Fibroblast of lung (primary cell): Measurements from ENCODE around the gene RABEP1. TPM values are rescaled to one million over a fixed set of nuclear protein-coding genes. Genes with fewer than 3 reads are reported as not detected.

Experiments
- DNase-seq, 2 donors: peaks; one replicate each; pipeline versions ENCODE4 v3.0.0 to v3.0.0-alpha.2; 2010; ENCODE audit warnings: low read depth in 2 of 2
- H2AFZ ChIP-seq: 2 replicates; pipeline ENCODE4 v1.5.1; 2012; ENCODE audit warnings: low read length, control low read depth, inconsistent platforms
- H3K27ac ChIP-seq: 2 replicates; pipeline ENCODE4 v1.5.1; 2011; ENCODE audit warnings: low read length, control low read depth; ENCODE audit not compliant: insufficient read depth
- H3K27me3 ChIP-seq: 2 replicates; pipeline ENCODE4 v1.5.1; 2011; ENCODE audit warnings: mild to moderate bottlenecking, low read length; ENCODE audit not compliant: control insufficient read depth, insufficient read depth
- H3K36me3 ChIP-seq: 2 replicates; pipeline ENCODE4 v1.5.1; 2011; ENCODE audit warnings: low read length; ENCODE audit not compliant: control insufficient read depth, insufficient read depth
- H3K4me1 ChIP-seq: 2 replicates; pipeline ENCODE4 v1.5.1; 2011; ENCODE audit warnings: low read length; ENCODE audit not compliant: control insufficient read depth, insufficient read depth; ENCODE audit errors: extremely low read depth
- H3K4me2 ChIP-seq: 2 replicates; pipeline ENCODE4 v1.5.1; 2011; ENCODE audit warnings: low read length, control low read depth; ENCODE audit not compliant: insufficient read depth; ENCODE audit errors: extremely low read depth
- H3K4me3 ChIP-seq, 4 experiments: fragments of 200-600 bp in 1 of 4; sonication (generic) in 1 of 4; replicated peaks in 1 of 4; 2 replicates each; pipeline ENCODE4 v1.5.1; 2011 to 2016; ENCODE audit warnings: low read length in 4 of 4, low read depth in 3 of 4, mild to moderate bottlenecking in 3 of 4, control low read depth in 2 of 4, inconsistent platforms in 1 of 4, mixed read lengths in 1 of 4; ENCODE audit not compliant: insufficient read depth in 1 of 4; ENCODE audit errors: control extremely low read depth in 1 of 4
- H3K79me2 ChIP-seq: 2 replicates; pipeline ENCODE4 v1.5.1; 2012; ENCODE audit warnings: mild to moderate bottlenecking, low read length, inconsistent platforms; ENCODE audit not compliant: control insufficient read depth, insufficient read depth
- H3K9ac ChIP-seq: 2 replicates; pipeline ENCODE4 v1.5.1; 2011; ENCODE audit warnings: mild to moderate bottlenecking, low read length, control low read depth; ENCODE audit not compliant: insufficient read depth
- H3K9me3 ChIP-seq: 2 replicates; pipeline ENCODE4 v1.5.1; 2012; ENCODE audit warnings: low read depth, low read length; ENCODE audit not compliant: control insufficient read depth, insufficient read depth
- H4K20me1 ChIP-seq: 2 replicates; pipeline ENCODE4 v1.5.1; 2011; ENCODE audit warnings: low read length; ENCODE audit not compliant: control insufficient read depth, insufficient read depth; ENCODE audit errors: extremely low read depth
- CTCF ChIP-seq, 2 donors: IDR thresholded peaks in 1 of 2; conservative IDR thresholded peaks in 1 of 2; 1 replicate in 1 of 2; 2 replicates in 1 of 2; pipeline ENCODE4 v1.5.1; 2011 to 2012; ENCODE audit warnings: low read length in 2 of 2, control low read depth in 1 of 2, inconsistent platforms in 1 of 2, low read depth in 1 of 2, mild to moderate bottlenecking in 1 of 2
- EZH2 ChIP-seq: IDR thresholded peaks from 2 replicates; pipeline ENCODE4 v1.5.1; 2012; ENCODE audit warnings: low read length, control low read depth, mild to moderate bottlenecking; ENCODE audit errors: missing control alignments
- polyA plus RNA-seq, 2 donors: library from polyadenylated mRNA; depleted of rRNA in 1 of 2; stranded (reverse) in 1 of 2; unstranded in 1 of 2; fragments of >200 nt; gene quantifications; 2 replicates each; pipeline ENCODE4 v1.2.1, GENCODE V29; 2011 to 2012; ENCODE audit warnings: missing spikeins in 1 of 2
- total RNA-seq: library from RNA; depleted of rRNA; stranded (reverse); fragments of >200 nt; gene quantifications from 2 replicates; pipeline ENCODE4 v1.2.1, GENCODE V29; 2014

RABEP1 gene
- total and polyA plus RNA-seq, 2 donors (not counting 1 experiment from before 2014, with no cell fraction given): 46.3 to 64.4 TPM

DNA sequence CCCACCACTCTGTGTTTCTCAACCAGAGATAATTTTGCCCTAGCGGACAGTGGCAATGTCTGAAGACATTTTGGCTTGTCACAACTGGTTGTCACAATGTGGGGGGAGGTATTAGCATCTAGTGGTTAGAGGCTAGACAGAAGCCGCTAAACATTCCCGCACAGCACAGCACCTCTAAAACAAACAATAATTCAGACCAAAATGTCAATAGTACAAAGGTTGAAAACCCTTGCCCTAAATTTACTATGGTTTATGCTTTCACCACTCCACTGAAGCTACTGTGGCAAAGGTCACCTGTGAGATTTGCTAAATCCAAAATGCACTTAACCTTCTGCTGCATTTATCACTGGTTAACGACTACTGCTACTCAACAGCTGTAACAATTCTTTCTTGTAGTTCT is 123.3 kb downstream of the RABEP1 start:
- Histone ChIP-seq H3K79me2 (no peaks in the 10 kb centered on the region), H3K4me3 (no peak overlapping the region), H3K4me1 (no peaks in the 10 kb centered on the region), H3K9me3 (no peaks in the 10 kb centered on the region), H3K9ac (no peak overlapping the region), H3K27me3 (no peaks in the 10 kb centered on the region), H4K20me1 (no peaks in the 10 kb centered on the region), H3K27ac (no peak overlapping the region), H3K36me3 (peaks cover 19% of the 10 kb centered on the region), H2AFZ (no peak overlapping the region), H3K4me2 (no peak overlapping the region)
- no peak for DNase-seq
- TF ChIP-seq CTCF (conservative IDR thresholded peaks at IDR 0.05 in 1 of 2, IDR thresholded peaks at IDR 0.05 in 1 of 2; ENCODE audit: low read depth in 1 of 2, low read length in 2 of 2) (no peak), EZH2 (no peak)

DNA sequence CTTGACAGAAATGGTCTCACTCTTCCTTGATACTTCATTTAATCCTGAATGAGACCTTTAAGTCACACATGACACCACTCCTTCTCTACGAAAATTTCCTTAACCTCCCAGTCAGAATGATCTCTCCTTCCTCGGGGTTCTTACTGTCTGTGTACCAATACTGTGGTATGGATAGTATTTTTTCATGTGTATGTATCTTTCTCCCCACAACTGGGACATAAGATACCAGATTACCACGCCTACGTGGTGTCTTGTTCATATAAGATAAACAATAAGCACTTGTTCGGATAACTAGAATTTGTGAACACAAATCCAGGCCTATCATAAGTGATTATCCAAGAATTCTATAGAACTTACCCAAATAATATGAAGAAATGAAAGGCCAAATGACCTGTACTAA is 126.1 kb downstream of the RABEP1 start:
- Histone ChIP-seq H3K4me1 (no peaks in the 10 kb centered on the region), H2AFZ (no peak overlapping the region), H3K27ac (no peak overlapping the region), H3K4me2 (no peak overlapping the region), H3K9ac (no peak overlapping the region), H4K20me1 (no peaks in the 10 kb centered on the region), H3K9me3 (no peaks in the 10 kb centered on the region), H3K27me3 (no peaks in the 10 kb centered on the region), H3K36me3 (peaks cover 26% of the 10 kb centered on the region), H3K79me2 (peaks cover 8% of the 10 kb centered on the region), H3K4me3 (no peak overlapping the region)
- no peak for DNase-seq
- TF ChIP-seq CTCF (conservative IDR thresholded peaks at IDR 0.05 in 1 of 2, IDR thresholded peaks at IDR 0.05 in 1 of 2; ENCODE audit: low read depth in 1 of 2, low read length in 2 of 2) (no peak), EZH2 (no peak)

- no peak overlapping the region for H3K4me2 ChIP-seq
- H3K4me3 ChIP-seq: no peak overlapping the region
- no peaks in the 10 kb centered on the region for H3K27me3 ChIP-seq
- H3K36me3 ChIP-seq: peaks cover 14% of the 10 kb centered on the region
- peaks cover 8% of the 10 kb centered on the region for H3K79me2 ChIP-seq
- H3K9me3 ChIP-seq: no peaks in the 10 kb centered on the region
- no peak for TF ChIP-seq CTCF (conservative IDR thresholded peaks at IDR 0.05 in 1 of 2, IDR thresholded peaks at IDR 0.05 in 1 of 2; ENCODE audit: low read depth in 1 of 2, low read length in 2 of 2)
- TF ChIP-seq EZH2: no peak
- no peaks in the 10 kb centered on the region for H3K4me1 ChIP-seq
- no peak overlapping the region for H2AFZ ChIP-seq
- no peak overlapping the region for H3K9ac ChIP-seq
- DNase-seq: no peak
- no peaks in the 10 kb centered on the region for H4K20me1 ChIP-seq
- no peak overlapping the region for H3K27ac ChIP-seq
Measured at GRCh38 chr17:5410594-5411272, 128.6 kb downstream of the RABEP1 start.
